ENCODE results near the gene CDC25C.

Gene CDC25C

DNA sequence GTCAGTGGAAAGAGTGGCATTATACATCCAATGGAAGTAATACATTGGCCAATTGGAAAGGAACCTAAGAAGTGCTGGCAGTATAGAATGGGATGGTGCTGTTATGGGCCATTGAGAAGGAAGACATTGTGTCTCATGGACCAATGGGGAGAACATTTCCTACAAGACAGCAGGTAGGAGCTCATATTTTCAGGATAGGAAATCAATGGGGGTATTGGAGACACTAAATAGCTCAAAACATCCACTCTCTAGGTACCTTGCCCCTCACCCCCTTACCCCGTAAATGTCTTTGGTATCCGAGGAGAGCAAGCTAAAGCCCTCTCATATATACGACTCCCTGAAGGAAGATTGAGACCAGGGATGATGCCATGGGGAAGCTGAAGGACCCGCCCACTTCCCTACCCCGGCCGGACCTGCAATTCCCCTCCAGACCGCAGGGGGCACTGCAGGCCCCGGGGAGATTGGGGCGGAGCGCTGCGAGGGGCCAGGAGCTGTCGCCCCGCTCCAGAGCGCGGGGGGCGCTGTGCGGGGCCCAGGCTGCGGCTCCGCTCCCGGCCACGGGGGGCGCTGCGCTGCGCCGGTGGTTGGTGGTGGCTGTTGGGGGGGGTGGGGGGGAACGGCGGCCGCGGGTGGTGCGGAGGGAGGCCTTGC is 20.6 kb upstream of the CDC25C start, which contains the start of gene KDM3B:
Gene KDM3B, plus strand, starts transcription at position 615 of the 651 bp plus-strand sequence. CDS start 111 bp downstream, outside the sequence.
- peaks cover 3 to 8% of the 10 kb centered on the region in 2 donors for H3K9me3 ChIP-seq (replicated peaks in 1 of 2; ENCODE audit: control insufficient read depth in 2 of 2, insufficient read depth in 1 of 2, low read depth in 1 of 2, low read length in 2 of 2)
- H4K91ac ChIP-seq (ENCODE audit: low read depth, low read length, poor library complexity), result peak within 1 kb of the TSS; percentile 73
- peak within 1 kb of the TSS; percentile 97 for H3K14ac ChIP-seq (ENCODE audit: low read length)
- H2BK5ac ChIP-seq (ENCODE audit: low read length), result peak within 1 kb of the TSS; percentile 85
- H4K8ac ChIP-seq (ENCODE audit: low read depth, low read length), result peak within 1 kb of the TSS; percentile 93
- H2BK12ac ChIP-seq (ENCODE audit: low read length), result no peak within 1 kb of the TSS
- H3K4me2 ChIP-seq (ENCODE audit: insufficient read depth, low read length, poor library complexity, severe bottlenecking), result peak within 1 kb of the TSS; percentile 65
- peaks cover 26 to 39% of the 10 kb centered on the region in 2 donors for H3K36me3 ChIP-seq (replicated peaks in 1 of 2; ENCODE audit: control insufficient read depth in 2 of 2, insufficient read depth in 2 of 2, low read length in 2 of 2)
- H3K9ac ChIP-seq (ENCODE audit: low read depth, low read length, poor library complexity), result peak within 1 kb of the TSS; percentile 99
- H3K79me1 ChIP-seq (ENCODE audit: low read depth, low read length), result peaks cover 4% of the 10 kb centered on the region
- H2BK15ac ChIP-seq (ENCODE audit: low read length), result peak within 1 kb of the TSS; percentile 6
- no peaks in the 10 kb centered on the region for H3K27me3 ChIP-seq (ENCODE audit: control insufficient read depth in 3 of 3, insufficient read depth in 3 of 3, low read depth in 1 of 3, low read length in 3 of 3)
- peak within 1 kb of the TSS; percentile 86 for H2AFZ ChIP-seq (ENCODE audit: low read length)
- H3K18ac ChIP-seq (ENCODE audit: low read length), result peak within 1 kb of the TSS; percentile 99
- no peak within 1 kb of the TSS for H2BK120ac ChIP-seq (ENCODE audit: low read depth, low read length)
- H3K23ac ChIP-seq (ENCODE audit: low read depth, low read length, poor library complexity), result peak within 1 kb of the TSS; percentile 82
- H3K27ac ChIP-seq (replicated peaks; ENCODE audit: low read length), result peak within 1 kb of the TSS; percentile 83
- H3K4me3 ChIP-seq (ENCODE audit: low read length in 2 of 2), result peak within 1 kb of the TSS; percentile 88 to 91
- peak; percentile 89 for DNase-seq (ENCODE audit: low spot score)
- H3K4me1 ChIP-seq (ENCODE audit: control insufficient read depth in 2 of 2, insufficient read depth in 1 of 2, low read depth in 1 of 2, low read length in 2 of 2), result peaks cover 5 to 7% of the 10 kb centered on the region in 2 donors
- peak within 1 kb of the TSS; percentile 97 for H3K4ac ChIP-seq (ENCODE audit: low read length)
- WGBS, 2 donors (ENCODE audit: extremely low coverage in 2 of 2, insufficient read length in 2 of 2, insufficient replicate concordance in 1 of 2), result no CpG with 5 or more reads among the region's 30 CpGs
- H2AK5ac ChIP-seq (ENCODE audit: low read depth, low read length), result peak within 1 kb of the TSS; percentile 93

DNA sequence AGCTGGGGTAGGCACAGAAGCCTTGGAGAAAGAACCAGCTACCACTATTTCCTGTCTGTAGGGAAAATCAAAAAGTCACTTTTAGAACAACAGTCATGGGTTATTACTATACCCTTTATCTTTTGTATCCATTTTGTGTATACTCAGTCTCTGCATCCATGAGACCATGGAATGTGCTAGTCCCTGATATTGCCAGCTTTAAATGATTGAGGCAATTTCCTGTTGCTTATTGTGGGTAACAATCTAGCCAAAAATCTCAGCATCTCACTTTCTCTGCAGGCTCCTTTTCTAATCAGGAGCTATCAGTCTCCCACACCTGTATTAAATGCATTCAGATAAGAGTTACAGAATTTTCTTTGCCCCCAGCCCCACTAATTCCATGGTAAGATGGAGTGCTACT is 19.9 kb upstream of the CDC25C start:
- H3K18ac ChIP-seq (ENCODE audit: low read length), result no peak overlapping the region
- H4K8ac ChIP-seq (ENCODE audit: low read depth, low read length), result no peak overlapping the region
- H3K9me3 ChIP-seq (replicated peaks in 1 of 2; ENCODE audit: control insufficient read depth in 2 of 2, insufficient read depth in 1 of 2, low read depth in 1 of 2, low read length in 2 of 2), result peaks cover 3 to 8% of the 10 kb centered on the region in 2 donors
- H3K9ac ChIP-seq (ENCODE audit: low read depth, low read length, poor library complexity), result no peak overlapping the region
- no peak overlapping the region for H3K27ac ChIP-seq (replicated peaks; ENCODE audit: low read length)
- no peak overlapping the region for H4K91ac ChIP-seq (ENCODE audit: low read depth, low read length, poor library complexity)
- H3K4me1 ChIP-seq (ENCODE audit: control insufficient read depth in 2 of 2, insufficient read depth in 1 of 2, low read depth in 1 of 2, low read length in 2 of 2), result peaks cover 5 to 7% of the 10 kb centered on the region in 2 donors
- no peak overlapping the region for H2BK12ac ChIP-seq (ENCODE audit: low read length)
- H2BK15ac ChIP-seq (ENCODE audit: low read length), result no peak overlapping the region
- H3K4ac ChIP-seq (ENCODE audit: low read length), result no peak overlapping the region
- peaks cover 33 to 43% of the 10 kb centered on the region in 2 donors for H3K36me3 ChIP-seq (replicated peaks in 1 of 2; ENCODE audit: control insufficient read depth in 2 of 2, insufficient read depth in 2 of 2, low read length in 2 of 2)
- H3K23ac ChIP-seq (ENCODE audit: low read depth, low read length, poor library complexity), result no peak overlapping the region
- H2AFZ ChIP-seq (ENCODE audit: low read length), result no peak overlapping the region
- H3K4me3 ChIP-seq (ENCODE audit: low read length in 2 of 2), result no peak overlapping the region
- H3K14ac ChIP-seq (ENCODE audit: low read length), result no peak overlapping the region
- no peak overlapping the region for H2BK120ac ChIP-seq (ENCODE audit: low read depth, low read length)
- no peaks in the 10 kb centered on the region for H3K27me3 ChIP-seq (ENCODE audit: control insufficient read depth in 3 of 3, insufficient read depth in 3 of 3, low read depth in 1 of 3, low read length in 3 of 3)
- peaks cover 3% of the 10 kb centered on the region for H3K79me1 ChIP-seq (ENCODE audit: low read depth, low read length)
- no peak overlapping the region for H2AK5ac ChIP-seq (ENCODE audit: low read depth, low read length)
- no peak overlapping the region for H2BK5ac ChIP-seq (ENCODE audit: low read length)
- H3K4me2 ChIP-seq (ENCODE audit: insufficient read depth, low read length, poor library complexity, severe bottlenecking), result no peak overlapping the region
- no peak for DNase-seq (ENCODE audit: low spot score)

GRCh38 chr5:138351056-138351455 is 19.5 kb upstream of the CDC25C start:
- no peak overlapping the region for H2BK5ac ChIP-seq (ENCODE audit: low read length)
- H4K8ac ChIP-seq (ENCODE audit: low read depth, low read length), result no peak overlapping the region
- H3K9ac ChIP-seq (ENCODE audit: low read depth, low read length, poor library complexity), result no peak overlapping the region
- no peak overlapping the region for H3K27ac ChIP-seq (replicated peaks; ENCODE audit: low read length)
- H3K9me3 ChIP-seq (replicated peaks in 1 of 2; ENCODE audit: control insufficient read depth in 2 of 2, insufficient read depth in 1 of 2, low read depth in 1 of 2, low read length in 2 of 2), result peaks cover 3 to 8% of the 10 kb centered on the region in 2 donors
- H4K91ac ChIP-seq (ENCODE audit: low read depth, low read length, poor library complexity), result no peak overlapping the region
- H3K18ac ChIP-seq (ENCODE audit: low read length), result no peak overlapping the region
- H3K27me3 ChIP-seq (ENCODE audit: control insufficient read depth in 3 of 3, insufficient read depth in 3 of 3, low read depth in 1 of 3, low read length in 3 of 3), result no peaks in the 10 kb centered on the region
- H3K36me3 ChIP-seq (replicated peaks in 1 of 2; ENCODE audit: control insufficient read depth in 2 of 2, insufficient read depth in 2 of 2, low read length in 2 of 2), result peaks cover 35 to 47% of the 10 kb centered on the region in 2 donors
- peaks cover 3% of the 10 kb centered on the region for H3K79me1 ChIP-seq (ENCODE audit: low read depth, low read length)
- H3K4me1 ChIP-seq (ENCODE audit: control insufficient read depth in 2 of 2, insufficient read depth in 1 of 2, low read depth in 1 of 2, low read length in 2 of 2), result peaks cover 5 to 7% of the 10 kb centered on the region in 2 donors
- H2AFZ ChIP-seq (ENCODE audit: low read length), result no peak overlapping the region
- H2BK12ac ChIP-seq (ENCODE audit: low read length), result no peak overlapping the region
- WGBS, 2 donors (ENCODE audit: extremely low coverage in 2 of 2, insufficient read length in 2 of 2, insufficient replicate concordance in 1 of 2), result no CpG with 5 or more reads among the region's 1 CpG
- no peak overlapping the region for H3K23ac ChIP-seq (ENCODE audit: low read depth, low read length, poor library complexity)
- no peak overlapping the region for H3K4ac ChIP-seq (ENCODE audit: low read length)
- no peak overlapping the region for H2BK120ac ChIP-seq (ENCODE audit: low read depth, low read length)
- no peak overlapping the region for H2BK15ac ChIP-seq (ENCODE audit: low read length)
- H2AK5ac ChIP-seq (ENCODE audit: low read depth, low read length), result no peak overlapping the region
- no peak overlapping the region for H3K14ac ChIP-seq (ENCODE audit: low read length)
- DNase-seq (ENCODE audit: low spot score), result no peak
- H3K4me3 ChIP-seq (ENCODE audit: low read length in 2 of 2), result no peak overlapping the region
- no peak overlapping the region for H3K4me2 ChIP-seq (ENCODE audit: insufficient read depth, low read length, poor library complexity, severe bottlenecking)

GRCh38 chr5:138350563-138350890 is 18.9 kb upstream of the CDC25C start:
- Histone ChIP-seq H3K27ac (replicated peaks; ENCODE audit: low read length) (no peak overlapping the region), H3K4ac (ENCODE audit: low read length) (no peak overlapping the region), H2BK15ac (ENCODE audit: low read length) (no peak overlapping the region), H3K79me1 (ENCODE audit: low read depth, low read length) (peaks cover 3% of the 10 kb centered on the region), H3K4me1 (ENCODE audit: control insufficient read depth in 2 of 2, insufficient read depth in 1 of 2, low read depth in 1 of 2, low read length in 2 of 2) (peaks cover 5 to 7% of the 10 kb centered on the region in 2 donors), H3K4me2 (ENCODE audit: insufficient read depth, low read length, poor library complexity, severe bottlenecking) (no peak overlapping the region), H3K18ac (ENCODE audit: low read length) (no peak overlapping the region), H3K4me3 (ENCODE audit: low read length in 2 of 2) (no peak overlapping the region), H3K36me3 (replicated peaks in 1 of 2; ENCODE audit: control insufficient read depth in 2 of 2, insufficient read depth in 2 of 2, low read length in 2 of 2) (peaks cover 39 to 53% of the 10 kb centered on the region in 2 donors), H3K23ac (ENCODE audit: low read depth, low read length, poor library complexity) (no peak overlapping the region), H2BK5ac (ENCODE audit: low read length) (no peak overlapping the region), H4K91ac (ENCODE audit: low read depth, low read length, poor library complexity) (no peak overlapping the region), H2BK12ac (ENCODE audit: low read length) (no peak overlapping the region), H3K14ac (ENCODE audit: low read length) (no peak overlapping the region), H3K9ac (ENCODE audit: low read depth, low read length, poor library complexity) (no peak overlapping the region), H3K9me3 (replicated peaks in 1 of 2; ENCODE audit: control insufficient read depth in 2 of 2, insufficient read depth in 1 of 2, low read depth in 1 of 2, low read length in 2 of 2) (peaks cover 3 to 8% of the 10 kb centered on the region in 2 donors), H2BK120ac (ENCODE audit: low read depth, low read length) (no peak overlapping the region), H3K27me3 (ENCODE audit: control insufficient read depth in 3 of 3, insufficient read depth in 3 of 3, low read depth in 1 of 3, low read length in 3 of 3) (no peaks in the 10 kb centered on the region), H4K8ac (ENCODE audit: low read depth, low read length) (no peak overlapping the region), H2AK5ac (ENCODE audit: low read depth, low read length) (no peak overlapping the region), H2AFZ (ENCODE audit: low read length) (no peak overlapping the region)
- DNase-seq (ENCODE audit: low spot score), result no peak

Data from neuronal stem cell (in vitro differentiated cells).